PC-3 (cell line): ENCODE measurements around the gene MADCAM1. TPM values are rescaled to one million over a fixed set of nuclear protein-coding genes. Genes with fewer than 3 reads are reported as not detected.
"Not testable (repeated sequence)": the region's sequence is repeated elsewhere in the genome, so short reads cannot be mapped to it uniquely, and the experiment has no call there.

ENCODE experiments used
- ATAC-seq: fragments of 200-7000 bp; cut with Tn5 transposase; 2 replicates; pipeline ENCODE4 v1.9.1; 2020; ENCODE audit warnings: mild to moderate bottlenecking, moderate library complexity
- BruUV-seq: library from RNA; stranded (reverse); fragments of 400-500 nt; replicated peaks from 2 replicates; lab custom pipeline; 2021; lab: Mats Ljungman, UMichigan
- CTCF ChIA-PET: fragments of 300-600 bp; sonication (Branson Sonifier 250); formaldehyde crosslinking; loops from one replicate; lab custom pipeline; 2022; ENCODE audit warnings: antibody characterized with exemption; lab: Charles Lee
- POLR2A ChIA-PET: fragments of 300-600 bp; sonication (Branson Sonifier 250); formaldehyde crosslinking; loops from one replicate; lab custom pipeline; 2022; ENCODE audit warnings: antibody characterized with exemption; ENCODE audit not compliant: unreplicated experiment; lab: Charles Lee
- DNase-seq: peaks from one replicate; pipeline ENCODE4 v3.0.0-alpha.2; 2015
- H2AFZ ChIP-seq: fragments of 300-600 bp; sonication (generic); 2 replicates; pipeline ENCODE4 v1.6.0; 2016; ENCODE audit warnings: antibody characterized with exemption, low read length
- H3F3A ChIP-seq: fragments of 300-600 bp; sonication (generic); one replicate; pipeline ENCODE4 v1.6.0; 2017; ENCODE audit warnings: antibody characterized with exemption, low read length, control low read depth, mild to moderate bottlenecking; ENCODE audit not compliant: unreplicated experiment
- H3K27ac ChIP-seq: fragments of 300-600 bp; sonication (generic); 2 replicates; pipeline ENCODE4 v1.5.1; 2016; ENCODE audit warnings: mild to moderate bottlenecking, low read length
- H3K27me3 ChIP-seq: fragments of 300-600 bp; sonication (generic); 2 replicates; pipeline ENCODE4 v1.6.1; 2016; ENCODE audit warnings: low read length, mixed read lengths
- H3K36me3 ChIP-seq: fragments of 300-600 bp; sonication (generic); 2 replicates; pipeline ENCODE4 v1.6.1; 2016; ENCODE audit warnings: low read depth, mixed run types, low read length, mixed read lengths
- H3K4me1 ChIP-seq: fragments of 300-600 bp; sonication (generic); 2 replicates; pipeline ENCODE4 v1.5.1; 2016; ENCODE audit warnings: low read length; ENCODE audit not compliant: insufficient read depth
- H3K4me2 ChIP-seq: fragments of 300-600 bp; sonication (generic); 2 replicates; pipeline ENCODE4 v1.6.0; 2016; ENCODE audit warnings: low read length
- H3K4me3 ChIP-seq: fragments of 300-600 bp; sonication (generic); 2 replicates; pipeline ENCODE4 v1.5.1; 2016; ENCODE audit warnings: mild to moderate bottlenecking, low read length, mixed read lengths
- H3K79me2 ChIP-seq: fragments of 300-600 bp; sonication (generic); 2 replicates; pipeline ENCODE4 v1.6.1; 2017; ENCODE audit warnings: low read length, mixed read lengths
- H3K9ac ChIP-seq: fragments of 300-600 bp; sonication (generic); 2 replicates; pipeline ENCODE4 v1.6.0; 2016; ENCODE audit warnings: mild to moderate bottlenecking, low read length
- H3K9me2 ChIP-seq: fragments of 300-600 bp; sonication (generic); replicated peaks from 2 replicates; pipeline ENCODE4 v1.6.1; 2016; ENCODE audit warnings: mixed run types, low read length, mixed read lengths
- H3K9me3 ChIP-seq: fragments of 300-600 bp; sonication (generic); 2 replicates; pipeline ENCODE4 v1.6.1; 2016; ENCODE audit warnings: low read length, mixed read lengths
- H4K20me1 ChIP-seq: fragments of 300-600 bp; sonication (generic); 2 replicates; pipeline ENCODE4 v1.6.1; 2016; ENCODE audit warnings: low read length, mixed read lengths
- CTCF ChIP-seq: fragments of 300-600 bp; sonication (generic); conservative IDR thresholded peaks from 2 replicates; pipeline ENCODE4 v1.5.1; 2017; ENCODE audit warnings: antibody characterized with exemption, low read depth, mild to moderate bottlenecking, low read length
- EZH2 ChIP-seq: fragments of 300-600 bp; sonication (generic); IDR thresholded peaks from one replicate; pipeline ENCODE4 v1.6.1; 2017; ENCODE audit warnings: antibody characterized with exemption, mild to moderate bottlenecking, low read length; ENCODE audit not compliant: unreplicated experiment
- EZH2phosphoT487 ChIP-seq: fragments of 300-600 bp; sonication (generic); IDR thresholded peaks from 2 replicates; pipeline ENCODE4 v1.6.1; 2018; ENCODE audit warnings: mild to moderate bottlenecking, antibody characterized with exemption, low read length, borderline replicate concordance
- intact Hi-C: fragments of 100-400 bp; cut with micrococcal nuclease; formaldehyde crosslinking; loops from 2 replicates; pipeline ENCODE4 v1.9.0; 2023
- total RNA-seq: library from RNA; depleted of rRNA; stranded (reverse); fragments of >200 nt; gene quantifications from 2 replicates; pipeline ENCODE4 v1.2.3, GENCODE V29; 2014

The MADCAM1 gene
- total RNA-seq, 1 experiment from 2014 or later = 0.11 TPM

- ChIA-PET POLR2A (no interaction called here), CTCF (no interaction called here)
- H2AFZ ChIP-seq = peak overlapping the region; percentile 96
- H3K79me2 ChIP-seq = no peaks in the 10 kb centered on the region
- DNase-seq = peak; percentile 79
- ATAC-seq = peak; percentile 94
- no peaks in the 10 kb centered on the region for H3K9me2 ChIP-seq
- H3K36me3 ChIP-seq = no peaks in the 10 kb centered on the region
- no peak overlapping the region for H3K9ac ChIP-seq
- H4K20me1 ChIP-seq = no peaks in the 10 kb centered on the region
- intact Hi-C loops = no loop called here
- BruUV-seq = no TSS peak
- no peak overlapping the region for H3K27ac ChIP-seq
- H3K27me3 ChIP-seq = no peaks in the 10 kb centered on the region
- peak overlapping the region; percentile 83 for H3K4me2 ChIP-seq
- no peaks in the 10 kb centered on the region for H3K4me1 ChIP-seq
- no peaks in the 10 kb centered on the region for H3K9me3 ChIP-seq
- no peaks in the 10 kb centered on the region for H3F3A ChIP-seq
- TF ChIP-seq CTCF (peak; percentile 76), EZH2phosphoT487 (no peak)
- peak overlapping the region; percentile 53; the same call in 1 of the 2 replicates for H3K4me3 ChIP-seq
These were observed 16.1 kb upstream of the MADCAM1 start for GRCh38 chr19:480016-480855.

DNA sequence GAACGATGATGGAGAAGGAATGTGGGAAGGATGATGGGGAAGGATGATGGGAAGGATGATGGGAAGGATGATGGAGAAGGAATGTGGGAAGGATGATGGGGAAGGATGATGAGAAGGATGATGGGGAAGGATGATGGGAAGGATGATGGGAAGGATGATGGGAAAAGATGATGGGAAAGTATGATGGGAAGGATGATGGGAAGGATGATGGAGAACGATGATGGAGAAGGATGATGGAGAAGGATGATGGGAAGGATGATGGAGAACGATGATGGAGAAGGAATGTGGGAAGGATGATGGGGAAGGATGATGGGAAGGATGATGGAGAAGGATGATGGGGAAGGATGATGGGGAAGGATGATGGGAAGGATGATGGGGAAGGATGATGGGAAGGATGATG is 15.2 kb upstream of the MADCAM1 start:
- intact Hi-C loops = not testable (repeated sequence)

DNA sequence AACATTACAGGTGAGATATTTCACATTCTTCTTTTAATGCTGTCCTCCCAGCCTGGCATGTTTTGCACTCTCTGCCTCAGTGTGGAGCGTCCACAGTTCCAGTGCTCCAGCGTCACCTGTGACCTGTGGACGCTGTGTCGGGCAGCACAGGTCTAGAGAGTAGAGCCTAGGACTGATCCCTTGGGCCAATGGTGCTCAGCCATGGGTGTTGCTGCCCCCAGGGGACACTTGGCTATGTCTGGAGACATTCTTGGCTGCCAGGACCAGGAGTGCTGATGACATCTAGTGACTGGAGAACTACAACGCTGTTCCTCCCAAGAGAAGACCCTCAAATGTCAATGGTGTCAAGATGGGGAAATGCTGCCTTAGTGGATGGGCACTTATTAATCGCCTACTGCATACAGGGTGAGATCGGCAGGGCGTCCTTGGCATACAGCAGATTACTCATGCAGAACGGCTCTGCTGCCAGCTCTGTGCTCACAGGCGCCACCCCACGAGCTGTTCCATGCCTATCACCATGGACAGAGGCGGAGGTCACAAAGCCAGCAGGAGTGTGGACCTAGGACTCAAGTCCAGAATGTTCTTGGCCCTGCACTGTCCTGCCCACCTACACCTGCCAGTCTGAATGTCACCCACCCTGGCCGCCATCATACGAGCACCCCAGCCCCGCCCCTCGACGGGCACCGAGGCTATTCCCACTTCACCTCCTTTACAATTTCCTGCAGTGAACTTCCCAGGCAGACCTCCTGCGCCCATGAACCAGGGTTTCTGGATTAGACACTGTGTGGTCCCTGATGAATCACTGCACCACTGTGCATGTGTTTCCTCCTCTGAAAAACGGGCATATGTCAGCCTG is 13.9 kb upstream of the MADCAM1 start:
- ChIA-PET POLR2A (no interaction called here), CTCF (no interaction called here)
- Histone ChIP-seq H3K4me1 (no peaks in the 10 kb centered on the region), H3K27ac (no peak overlapping the region), H3K27me3 (no peaks in the 10 kb centered on the region), H3K9me3 (no peaks in the 10 kb centered on the region), H3K36me3 (no peaks in the 10 kb centered on the region), H3F3A (no peaks in the 10 kb centered on the region), H3K9ac (no peak overlapping the region), H3K79me2 (no peaks in the 10 kb centered on the region), H2AFZ (no peak overlapping the region), H3K9me2 (no peaks in the 10 kb centered on the region), H4K20me1 (no peaks in the 10 kb centered on the region), H3K4me2 (no peak overlapping the region), H3K4me3 (no peak overlapping the region)
- BruUV-seq = no TSS peak
- DNase-seq (no peak), ATAC-seq (no peak)
- TF ChIP-seq CTCF = peak; percentile 35
- TF ChIP-seq EZH2 = no peak
- TF ChIP-seq EZH2phosphoT487 = no peak
- intact Hi-C loops = no loop called here

More for the DNA sequence above, 15.2 kb upstream of the MADCAM1 start:
- H3K9ac ChIP-seq, ATAC-seq, H4K20me1 ChIP-seq, H3K79me2 ChIP-seq, H3F3A ChIP-seq, H3K4me3 ChIP-seq, BruUV-seq, H2AFZ ChIP-seq, H3K9me3 ChIP-seq, POLR2A ChIA-PET, CTCF ChIA-PET, H3K4me2 ChIP-seq, H3K36me3 ChIP-seq, H3K27ac ChIP-seq, H3K4me1 ChIP-seq, H3K9me2 ChIP-seq, DNase-seq, H3K27me3 ChIP-seq: not testable (repeated sequence)
